ENCODE measurements around the gene RIPK4.

GRCh38 chr21:41803316-41803715 lies 36.5 kb upstream of the RIPK4 start:
- TF ChIP-seq EZH2 (IDR thresholded peaks at IDR 0.05; ENCODE audit: borderline replicate concordance, low read depth, low read length, poor library complexity, severe bottlenecking) = no peak
- no peak for TF ChIP-seq CTCF (conservative IDR thresholded peaks at IDR 0.05; ENCODE audit: low read depth, low read length)
